Measurements from ENCODE around the gene GLIPR1L1. TPM values are rescaled to one million over a fixed set of nuclear protein-coding genes. Genes with fewer than 3 reads are reported as not detected.

The GLIPR1L1 gene, protein sequence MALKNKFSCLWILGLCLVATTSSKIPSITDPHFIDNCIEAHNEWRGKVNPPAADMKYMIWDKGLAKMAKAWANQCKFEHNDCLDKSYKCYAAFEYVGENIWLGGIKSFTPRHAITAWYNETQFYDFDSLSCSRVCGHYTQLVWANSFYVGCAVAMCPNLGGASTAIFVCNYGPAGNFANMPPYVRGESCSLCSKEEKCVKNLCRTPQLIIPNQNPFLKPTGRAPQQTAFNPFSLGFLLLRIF
- total RNA-seq, result not detected
- long read RNA-seq, donor 1, partial matches to known transcripts, result 0 of 1 reads
- long read RNA-seq, donor 1, other reads (novel, unspliced or antisense), result 1 of 1 reads
- long read RNA-seq, donor 2, result 0 reads

DNA sequence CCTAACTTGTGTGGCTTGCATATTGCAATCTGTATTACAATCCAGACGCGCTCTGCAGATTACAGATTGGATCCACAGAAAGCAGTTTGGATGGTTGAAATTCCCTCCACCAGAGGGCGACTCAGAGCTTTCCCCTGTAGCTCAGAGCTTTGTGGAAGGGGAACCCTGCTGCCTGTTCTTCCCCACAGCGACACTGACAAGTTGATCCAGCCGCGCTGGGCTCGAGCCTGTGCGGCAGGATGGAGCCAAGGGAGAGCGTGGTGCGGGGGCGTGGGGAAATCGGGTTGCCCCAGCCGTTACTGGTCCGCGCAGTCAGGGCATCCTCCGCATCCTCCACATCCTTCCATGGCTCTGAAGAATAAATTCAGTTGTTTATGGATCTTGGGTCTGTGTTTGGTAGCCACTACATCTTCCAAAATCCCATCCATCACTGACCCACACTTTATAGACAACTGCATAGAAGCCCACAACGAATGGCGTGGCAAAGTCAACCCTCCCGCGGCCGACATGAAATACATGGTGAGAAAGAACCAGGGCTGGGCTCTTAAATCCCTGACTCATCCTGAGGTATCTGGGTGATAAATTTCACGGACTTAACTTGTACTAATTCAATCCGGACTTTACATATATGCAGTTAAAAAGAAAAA is at the start of gene GLIPR1L1:
TSS of gene GLIPR1L1 (plus strand) at position 287 of the 647 bp plus-strand sequence. CDS start at position 346, 59 bp downstream.
- ATAC-seq, result peak; percentile 85
- DNase-seq, result peak; percentile 53 to 95 (median 62)
- Histone ChIP-seq H3K36me3 (ENCODE audit: low read depth) (no peaks in the 10 kb centered on the region), H3K9me3 (no peaks in the 10 kb centered on the region), H3K4me1 (ENCODE audit: low read depth) (no peaks in the 10 kb centered on the region), H3K4me3 (no peak within 1 kb of the TSS)
- intact Hi-C loops (cut with DNase I, micrococcal nuclease), result no loop called here
- TF ChIP-seq, protein P1, sequence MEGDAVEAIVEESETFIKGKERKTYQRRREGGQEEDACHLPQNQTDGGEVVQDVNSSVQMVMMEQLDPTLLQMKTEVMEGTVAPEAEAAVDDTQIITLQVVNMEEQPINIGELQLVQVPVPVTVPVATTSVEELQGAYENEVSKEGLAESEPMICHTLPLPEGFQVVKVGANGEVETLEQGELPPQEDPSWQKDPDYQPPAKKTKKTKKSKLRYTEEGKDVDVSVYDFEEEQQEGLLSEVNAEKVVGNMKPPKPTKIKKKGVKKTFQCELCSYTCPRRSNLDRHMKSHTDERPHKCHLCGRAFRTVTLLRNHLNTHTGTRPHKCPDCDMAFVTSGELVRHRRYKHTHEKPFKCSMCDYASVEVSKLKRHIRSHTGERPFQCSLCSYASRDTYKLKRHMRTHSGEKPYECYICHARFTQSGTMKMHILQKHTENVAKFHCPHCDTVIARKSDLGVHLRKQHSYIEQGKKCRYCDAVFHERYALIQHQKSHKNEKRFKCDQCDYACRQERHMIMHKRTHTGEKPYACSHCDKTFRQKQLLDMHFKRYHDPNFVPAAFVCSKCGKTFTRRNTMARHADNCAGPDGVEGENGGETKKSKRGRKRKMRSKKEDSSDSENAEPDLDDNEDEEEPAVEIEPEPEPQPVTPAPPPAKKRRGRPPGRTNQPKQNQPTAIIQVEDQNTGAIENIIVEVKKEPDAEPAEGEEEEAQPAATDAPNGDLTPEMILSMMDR (IDR thresholded peaks at IDR 0.05), result peak; percentile 80

DNA sequence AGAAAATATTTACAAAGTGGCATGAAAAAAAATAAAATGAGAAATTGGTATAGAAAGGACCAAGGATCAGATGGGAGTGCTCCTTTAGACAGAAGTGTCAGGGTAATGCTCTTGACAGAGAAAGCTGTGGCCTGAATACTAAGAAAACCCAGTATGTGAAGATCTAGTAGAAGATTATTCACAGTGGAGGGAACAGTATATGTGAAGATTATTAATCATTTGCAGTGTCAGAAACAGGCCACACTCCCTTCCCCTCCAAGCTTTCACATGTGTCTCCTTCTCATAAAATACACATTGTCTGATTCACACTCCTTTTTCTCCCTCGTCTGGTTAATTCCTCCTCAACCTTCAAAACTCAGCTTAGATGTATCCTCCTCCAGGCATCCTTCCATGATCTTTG is 45.6 kb upstream of the GLIPR1L1 start:
- Histone ChIP-seq H3K36me3 (ENCODE audit: low read depth) (no peaks in the 10 kb centered on the region), H3K4me1 (ENCODE audit: low read depth) (no peaks in the 10 kb centered on the region), H3K4me3 (no peak overlapping the region), H3K9me3 (no peaks in the 10 kb centered on the region)
- intact Hi-C loops (cut with DNase I, micrococcal nuclease), result no loop called here
- no peak for ATAC-seq
- TF ChIP-seq, protein P1 (IDR thresholded peaks at IDR 0.05), result no peak
- DNase-seq, result no peak

DNA sequence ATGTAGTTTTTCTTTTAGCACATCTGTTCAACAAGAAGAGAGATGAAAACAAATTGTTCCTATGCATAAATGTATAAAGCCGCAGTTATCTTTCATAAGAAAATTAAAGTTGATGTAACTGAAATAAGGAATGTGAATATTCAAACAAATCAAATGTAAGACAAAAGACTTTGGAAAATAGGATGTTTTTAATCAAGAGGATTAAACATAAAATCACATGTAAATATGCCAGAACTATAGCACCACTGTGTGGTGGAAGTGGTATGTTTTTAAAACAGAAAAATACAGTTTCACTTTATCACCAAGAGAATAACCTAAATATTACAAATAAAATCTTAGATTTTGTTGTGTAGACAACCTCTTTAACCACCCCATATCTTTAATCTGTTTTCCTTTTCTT is 44.7 kb upstream of the GLIPR1L1 start:
- H3K4me3 ChIP-seq, result no peak overlapping the region
- ATAC-seq (no peak), DNase-seq (peak in 1 of 3 donors; percentile 2)
- no peaks in the 10 kb centered on the region for H3K4me1 ChIP-seq (ENCODE audit: low read depth)
- no peaks in the 10 kb centered on the region for H3K9me3 ChIP-seq
- intact Hi-C loops (cut with DNase I, micrococcal nuclease), result no loop called here
- TF ChIP-seq, protein P1 (IDR thresholded peaks at IDR 0.05), result no peak
- no peaks in the 10 kb centered on the region for H3K36me3 ChIP-seq (ENCODE audit: low read depth)

DNA sequence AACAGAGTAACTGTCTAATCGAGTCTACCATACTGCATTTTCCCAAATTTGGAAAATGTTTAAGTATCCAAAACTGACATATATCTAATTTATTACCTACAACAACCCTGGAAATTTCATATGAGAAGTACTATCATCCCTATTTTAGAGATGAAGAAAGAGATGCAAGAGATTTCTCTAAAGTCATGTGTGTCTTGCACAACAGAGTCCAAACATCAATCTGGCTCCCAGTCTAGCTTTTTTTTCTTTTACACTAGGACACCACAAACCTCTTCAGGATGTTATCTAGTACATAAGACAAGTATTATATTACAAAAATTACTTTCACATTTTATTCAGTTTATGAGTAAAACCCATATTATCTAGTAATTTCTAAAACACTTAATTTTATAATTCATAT is 43.5 kb upstream of the GLIPR1L1 start:
- DNase-seq (no peak), ATAC-seq (no peak)
- Histone ChIP-seq H3K4me3 (no peak overlapping the region), H3K4me1 (ENCODE audit: low read depth) (no peaks in the 10 kb centered on the region), H3K9me3 (no peaks in the 10 kb centered on the region), H3K36me3 (ENCODE audit: low read depth) (no peaks in the 10 kb centered on the region)
- intact Hi-C loops (cut with DNase I, micrococcal nuclease), result no loop called here
- TF ChIP-seq, protein P1 (IDR thresholded peaks at IDR 0.05), result no peak

DNA sequence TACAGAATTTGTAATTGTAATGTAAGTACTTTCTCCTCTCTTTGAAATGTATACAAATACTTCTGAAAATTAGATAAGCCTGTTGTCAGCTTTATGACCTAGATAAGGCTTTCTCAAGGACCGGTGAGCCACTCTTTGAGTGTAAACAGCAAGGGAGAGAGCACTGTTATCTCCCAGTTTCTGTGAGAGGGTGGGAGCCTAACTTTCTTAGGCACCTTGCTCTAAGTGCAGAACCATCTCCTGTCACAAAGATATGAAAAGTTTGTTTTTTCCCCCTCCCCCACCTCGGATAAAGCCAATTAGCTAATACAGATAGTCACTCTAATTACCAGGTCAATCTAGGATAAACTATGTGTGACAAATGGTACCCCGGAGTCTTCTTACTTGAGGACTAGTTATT is 40.1 kb upstream of the GLIPR1L1 start:
- DNase-seq, result no peak
- Histone ChIP-seq H3K4me3 (no peak overlapping the region), H3K36me3 (ENCODE audit: low read depth) (no peaks in the 10 kb centered on the region), H3K9me3 (no peaks in the 10 kb centered on the region), H3K4me1 (ENCODE audit: low read depth) (no peaks in the 10 kb centered on the region)
- ATAC-seq, result no peak
- intact Hi-C loops (cut with DNase I, micrococcal nuclease), result no loop called here
- TF ChIP-seq, protein P1 (IDR thresholded peaks at IDR 0.05), result no peak

All from mucosa of descending colon (tissue), 3 donors.